Aorta (tissue), 5 donors: ENCODE measurements around the gene AHNAK2. TPM values are rescaled to one million over a fixed set of nuclear protein-coding genes. Genes with fewer than 3 reads are reported as not detected.

ENCODE experiments used
- ATAC-seq: fragments of 200-7000 bp; cut with Tn5 transposase; one replicate; pipeline ENCODE4 v1.9.1; 2022; ENCODE audit warnings: moderate library complexity; ENCODE audit not compliant: low FRiP score
- DNase-seq, 2 donors: peaks; one replicate each; pipeline ENCODE4 v3.0.0-alpha.2; 2020
- H3K27ac ChIP-seq, 2 donors: one replicate each; pipeline ENCODE4 v1.5.1; 2013; ENCODE audit warnings: low read length in 2 of 2, mild to moderate bottlenecking in 2 of 2, moderate library complexity in 2 of 2, control low read depth in 1 of 2, inconsistent platforms in 1 of 2, low read depth in 1 of 2
- H3K27me3 ChIP-seq, 2 donors: one replicate each; pipeline ENCODE4 v1.6.1; 2013; ENCODE audit warnings: control low read depth in 1 of 2, low read length in 1 of 2, mild to moderate bottlenecking in 1 of 2, moderate library complexity in 1 of 2; ENCODE audit not compliant: insufficient read depth in 2 of 2, control insufficient read depth in 1 of 2
- H3K36me3 ChIP-seq, 2 donors: one replicate each; pipeline ENCODE4 v1.6.1; 2013; ENCODE audit warnings: control low read depth in 1 of 2, low read length in 1 of 2, mild to moderate bottlenecking in 1 of 2; ENCODE audit not compliant: insufficient read depth in 2 of 2, control insufficient read depth in 1 of 2
- H3K4me1 ChIP-seq, 2 donors: one replicate each; pipeline ENCODE4 v1.6.1; 2013; ENCODE audit warnings: low read length in 2 of 2, control low read depth in 1 of 2, mild to moderate bottlenecking in 1 of 2, moderate library complexity in 1 of 2; ENCODE audit not compliant: insufficient read depth in 2 of 2, control insufficient read depth in 1 of 2
- H3K4me3 ChIP-seq, 2 donors: one replicate each; pipeline ENCODE4 v1.5.1; 2013; ENCODE audit warnings: low read length in 2 of 2, control low read depth in 1 of 2, mild to moderate bottlenecking in 1 of 2
- H3K9me3 ChIP-seq: one replicate; pipeline ENCODE4 v1.6.1; 2013; ENCODE audit warnings: mild to moderate bottlenecking, low read length; ENCODE audit not compliant: control insufficient read depth
- WGBS, 2 donors: extraction: QIAGEN DNeasy Blood & Tissue Kit; methylation state at CpG; one replicate each; pipeline ENCODE4 v1.1.7; 2013; 5-methylcytosine and 5-hydroxymethylcytosine counted together
- intact Hi-C, 2 donors: fragments of 100-400 bp; cut with DNase I; formaldehyde crosslinking; loops; one replicate each; pipeline versions ENCODE4 v1.14.2 to v1.15.0; 2022
- polyA plus RNA-seq, 2 donors: library from polyadenylated mRNA; stranded (reverse); fragments of 200-250 nt; gene quantifications; one replicate each; pipeline ENCODE4 v1.2.3, GENCODE V29; 2013
- total RNA-seq, 2 donors: library from RNA; stranded (reverse); fragmentation: NEBNext Ultra II Directional; extraction: Animal tissue kit (Norgen Biotek cat#: 25700); gene quantifications; one replicate each; pipeline ENCODE4 v1.2.1, GENCODE V29; 2021
- donor health status: healthy with polysubstance abuse.
- donor health status: Bipolar disorder and iron deficiency.
- donor health status: DM: no; HTN: no; CAD: no.
- donor health status: DM: no; HTN: no; CAD: no.
- donor health status: DM: yes; HTN: yes; CAD: no.

The AHNAK2 gene
- total and polyA plus RNA-seq, 4 donors: 4.6 to 61.3 (median 18.0) TPM

GRCh38 chr14:104973135-104973384 is 5.1 kb downstream of the AHNAK2 start:
- no peak overlapping the region for H3K4me3 ChIP-seq
- H3K27ac ChIP-seq: peak overlapping the region in 1 of 2 donors; percentile 76
- H3K27me3 ChIP-seq: no peaks in the 10 kb centered on the region
- intact Hi-C loops: loop anchor here (5.0 kb wide), 2 partner anchors 49 to 119 kb away; partner anchors contain the start of gene CDCA4 (in 1 of the 2)
- DNase-seq (peak; percentile 97 to 98), ATAC-seq (peak; percentile 88)
- H3K4me1 ChIP-seq: no peaks in the 10 kb centered on the region
- 10 to 11% methylated on average over 12 of the region's 12 CpGs for WGBS, 2 donors
- H3K36me3 ChIP-seq: no peaks in the 10 kb centered on the region
- H3K9me3 ChIP-seq: no peaks in the 10 kb centered on the region

GRCh38 chr14:104972301-104973134 is 5.7 kb downstream of the AHNAK2 start:
- no peaks in the 10 kb centered on the region for H3K4me1 ChIP-seq
- H3K27ac ChIP-seq: peak overlapping the region in 1 of 2 donors; percentile 76
- H3K36me3 ChIP-seq: no peaks in the 10 kb centered on the region
- WGBS, 2 donors: 67 to 73% methylated on average over 28 of the region's 28 CpGs
- intact Hi-C loops: loop anchor here (5.0 kb wide), 2 partner anchors 50 to 120 kb away; partner anchors contain the start of gene CDCA4 (in 1 of the 2)
- H3K27me3 ChIP-seq: no peaks in the 10 kb centered on the region
- ATAC-seq (peak; percentile 9), DNase-seq (peak; percentile 72 to 85)
- no peak overlapping the region for H3K4me3 ChIP-seq
- H3K9me3 ChIP-seq: no peaks in the 10 kb centered on the region

- ATAC-seq (no peak), DNase-seq (no peak)
- Histone ChIP-seq H3K36me3 (no peaks in the 10 kb centered on the region), H3K27ac (no peak overlapping the region), H3K4me1 (no peaks in the 10 kb centered on the region), H3K9me3 (no peaks in the 10 kb centered on the region), H3K4me3 (no peak overlapping the region), H3K27me3 (no peaks in the 10 kb centered on the region)
- intact Hi-C loops: loop anchor here (5.0 kb wide), 2 partner anchors 51 to 121 kb away; partner anchors contain the start of gene CDCA4 (in 1 of the 2)
- WGBS, 2 donors: 93 to 95% methylated on average over 9 to 12 of the region's 12 CpGs
Measured at GRCh38 chr14:104971447-104972240, 6.5 kb downstream of the AHNAK2 start.

- DNase-seq (peak; percentile 87 to 89), ATAC-seq (peak; percentile 21)
- intact Hi-C loops: loop anchor here (5.0 kb wide), 2 partner anchors 52 to 122 kb away; partner anchors contain the start of gene CDCA4 (in 1 of the 2)
- Histone ChIP-seq H3K9me3 (no peaks in the 10 kb centered on the region), H3K27me3 (no peaks in the 10 kb centered on the region), H3K36me3 (no peaks in the 10 kb centered on the region), H3K27ac (no peak overlapping the region), H3K4me1 (no peaks in the 10 kb centered on the region), H3K4me3 (no peak overlapping the region)
- 89 to 90% methylated on average over 19 of the region's 19 CpGs for WGBS, 2 donors
Measured at GRCh38 chr14:104970231-104971068, 7.7 kb downstream of the AHNAK2 start.

- 90 to 91% methylated on average over 10 of the region's 10 CpGs for WGBS, 2 donors
- H3K4me3 ChIP-seq: no peak overlapping the region
- intact Hi-C loops: loop anchor here (5.0 kb wide), 3 partner anchors 53 to 123 kb away; partner anchors contain the start of gene CDCA4 (in 1 of the 2)
- no peak overlapping the region for H3K27ac ChIP-seq
- H3K4me1 ChIP-seq: no peaks in the 10 kb centered on the region
- ATAC-seq (no peak), DNase-seq (no peak)
- H3K36me3 ChIP-seq: no peaks in the 10 kb centered on the region
- H3K9me3 ChIP-seq: no peaks in the 10 kb centered on the region
- no peaks in the 10 kb centered on the region for H3K27me3 ChIP-seq
Measured at GRCh38 chr14:104969741-104970230, 8.4 kb downstream of the AHNAK2 start.

- Histone ChIP-seq H3K36me3 (no peaks in the 10 kb centered on the region), H3K27me3 (no peaks in the 10 kb centered on the region), H3K9me3 (no peaks in the 10 kb centered on the region), H3K4me1 (no peaks in the 10 kb centered on the region), H3K27ac (peak overlapping the region in 1 of 2 donors; percentile 13), H3K4me3 (no peak overlapping the region)
- intact Hi-C loops: loop anchor here in 1 of 2 donors (5.0 kb wide), 1 partner anchor 71 kb away; no protein-coding TSS in a partner anchor
- ATAC-seq (no peak), DNase-seq (no peak)
- WGBS, 2 donors: 77 to 80% methylated on average over 21 of the region's 21 CpGs
Measured at GRCh38 chr14:104968541-104969401, 9.4 kb downstream of the AHNAK2 start.

- intact Hi-C loops: loop anchor here in 1 of 2 donors (5.0 kb wide), 1 partner anchor 71 kb away; no protein-coding TSS in a partner anchor
- 10 to 14% methylated on average over 12 of the region's 12 CpGs for WGBS, 2 donors
- DNase-seq: peak; percentile 92 to 93
- no peaks in the 10 kb centered on the region for H3K9me3 ChIP-seq
- no peaks in the 10 kb centered on the region for H3K36me3 ChIP-seq
- ATAC-seq: peak; percentile 53
- H3K4me3 ChIP-seq: no peak overlapping the region
- no peaks in the 10 kb centered on the region for H3K4me1 ChIP-seq
- peak overlapping the region in 1 of 2 donors; percentile 13 for H3K27ac ChIP-seq
- H3K27me3 ChIP-seq: no peaks in the 10 kb centered on the region
Measured at GRCh38 chr14:104968153-104968527, 10.0 kb downstream of the AHNAK2 start.
